ENCODE data around the gene ABHD17C. TPM values are rescaled to one million over a fixed set of nuclear protein-coding genes. Genes with fewer than 3 reads are reported as not detected.

The ABHD17C gene
- total RNA-seq, 1 experiment from 2014 or later: 10.3 TPM

DNA sequence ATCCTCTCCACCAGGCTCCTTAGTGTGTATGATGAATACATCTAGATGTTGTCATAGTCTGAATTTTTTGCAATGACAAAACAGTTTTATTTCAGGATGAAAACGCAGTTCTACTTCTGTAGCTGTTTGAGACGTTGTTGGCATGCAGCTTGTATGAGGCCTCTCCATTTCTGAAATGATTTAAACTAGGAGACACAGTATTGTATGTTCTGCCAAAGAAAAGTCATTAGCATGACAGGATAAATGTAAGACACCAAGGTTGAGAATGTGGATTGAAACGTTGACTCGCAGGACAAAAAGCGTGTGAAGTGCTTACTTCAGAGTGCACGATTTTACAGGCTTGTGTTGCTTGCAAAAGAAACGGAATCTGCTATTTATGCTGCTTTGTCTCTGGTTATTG, 35.3 kb downstream of the ABHD17C start:
- CTCF ChIA-PET: no interaction called here
- Histone ChIP-seq H3K36me3 (ENCODE audit: low read depth, low read length) (no peaks in the 10 kb centered on the region), H3K4me1 (ENCODE audit: insufficient read depth, low read length) (no peaks in the 10 kb centered on the region), H3F3A (ENCODE audit: low read length, unreplicated experiment) (no peaks in the 10 kb centered on the region), H3K4me3 (ENCODE audit: low read length) (no peak overlapping the region), H3K4me2 (ENCODE audit: low read length) (no peak overlapping the region), H3K9me2 (replicated peaks; ENCODE audit: low read length) (no peaks in the 10 kb centered on the region), H3K79me2 (ENCODE audit: low read length) (peaks cover 72% of the 10 kb centered on the region), H4K20me1 (ENCODE audit: low read length) (0 out of 2 replicates have a peak, but pooled peaks cover 8% of the 10 kb centered on the region), H3K9ac (ENCODE audit: low read length) (no peak overlapping the region), H3K9me3 (ENCODE audit: low read length) (no peaks in the 10 kb centered on the region), H3K27me3 (ENCODE audit: low read length) (no peaks in the 10 kb centered on the region), H2AFZ (ENCODE audit: low read length) (no peak overlapping the region), H3K27ac (ENCODE audit: low read length) (no peak overlapping the region)
- no peak for ATAC-seq
- TF ChIP-seq EZH2 (IDR thresholded peaks at IDR 0.05; ENCODE audit: low read length, unreplicated experiment): no peak
- TF ChIP-seq EZH2phosphoT487 (IDR thresholded peaks at IDR 0.05; ENCODE audit: borderline replicate concordance, low read length): no peak
- TF ChIP-seq CTCF (conservative IDR thresholded peaks at IDR 0.05; ENCODE audit: low read depth, low read length): no peak
- DNase-seq: no peak
- intact Hi-C loops (cut with micrococcal nuclease): no loop called here
- no TSS peak for BruUV-seq (replicated peaks)
- POLR2A ChIA-PET (ENCODE audit: unreplicated experiment): no interaction called here

- TF ChIP-seq EZH2phosphoT487 (IDR thresholded peaks at IDR 0.05; ENCODE audit: borderline replicate concordance, low read length) (no peak), CTCF (conservative IDR thresholded peaks at IDR 0.05; ENCODE audit: low read depth, low read length) (no peak), EZH2 (IDR thresholded peaks at IDR 0.05; ENCODE audit: low read length, unreplicated experiment) (no peak)
- H3K27me3 ChIP-seq (ENCODE audit: low read length): no peaks in the 10 kb centered on the region
- no peaks in the 10 kb centered on the region for H3K4me1 ChIP-seq (ENCODE audit: insufficient read depth, low read length)
- ChIA-PET POLR2A (ENCODE audit: unreplicated experiment) (no interaction called here), CTCF (no interaction called here)
- H3F3A ChIP-seq (ENCODE audit: low read length, unreplicated experiment): no peaks in the 10 kb centered on the region
- no peak overlapping the region for H3K4me2 ChIP-seq (ENCODE audit: low read length)
- H4K20me1 ChIP-seq (ENCODE audit: low read length): 0 out of 2 replicates have a peak, but pooled peaks cover 8% of the 10 kb centered on the region
- no TSS peak for BruUV-seq (replicated peaks)
- no peaks in the 10 kb centered on the region for H3K9me2 ChIP-seq (replicated peaks; ENCODE audit: low read length)
- H3K36me3 ChIP-seq (ENCODE audit: low read depth, low read length): no peaks in the 10 kb centered on the region
- intact Hi-C loops (cut with micrococcal nuclease): no loop called here
- peaks cover 76% of the 10 kb centered on the region for H3K79me2 ChIP-seq (ENCODE audit: low read length)
- H3K9ac ChIP-seq (ENCODE audit: low read length): no peak overlapping the region
- DNase-seq: no peak
- H3K27ac ChIP-seq (ENCODE audit: low read length): no peak overlapping the region
- H3K9me3 ChIP-seq (ENCODE audit: low read length): no peaks in the 10 kb centered on the region
- ATAC-seq: no peak
- H2AFZ ChIP-seq (ENCODE audit: low read length): no peak overlapping the region
- H3K4me3 ChIP-seq (ENCODE audit: low read length): no peak overlapping the region
Observed at GRCh38 chr15:80730926-80731325, 35.8 kb downstream of the ABHD17C start.

DNA sequence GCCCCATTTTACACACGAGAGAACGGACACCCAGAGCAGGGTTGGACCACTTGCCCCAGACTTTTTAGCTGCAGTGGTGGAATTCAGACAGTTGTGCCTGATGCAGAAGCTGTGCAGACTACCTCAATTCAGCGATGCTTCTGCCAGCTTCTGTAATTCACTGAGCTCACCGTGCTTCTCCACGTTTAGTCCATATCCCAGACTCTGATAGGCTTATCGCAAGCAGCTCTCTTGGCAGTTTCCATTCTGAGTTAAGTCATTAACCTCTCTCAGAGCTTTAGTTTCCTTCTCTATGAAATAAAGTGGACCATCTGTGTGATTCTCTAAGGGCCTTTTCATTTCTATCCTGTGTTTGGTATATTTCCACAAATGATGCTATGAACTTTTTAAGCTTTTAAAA, 37.1 kb downstream of the ABHD17C start:
- H2AFZ ChIP-seq (ENCODE audit: low read length): no peak overlapping the region
- no peaks in the 10 kb centered on the region for H3K4me1 ChIP-seq (ENCODE audit: insufficient read depth, low read length)
- 0 out of 2 replicates have a peak, but pooled peaks cover 2% of the 10 kb centered on the region for H3K36me3 ChIP-seq (ENCODE audit: low read depth, low read length)
- no peak overlapping the region for H3K4me2 ChIP-seq (ENCODE audit: low read length)
- H3K79me2 ChIP-seq (ENCODE audit: low read length): peaks cover 77% of the 10 kb centered on the region
- H3K9ac ChIP-seq (ENCODE audit: low read length): no peak overlapping the region
- H4K20me1 ChIP-seq (ENCODE audit: low read length): 0 out of 2 replicates have a peak, but pooled peaks cover 8% of the 10 kb centered on the region
- BruUV-seq (replicated peaks): no TSS peak
- no peaks in the 10 kb centered on the region for H3K27me3 ChIP-seq (ENCODE audit: low read length)
- no peak for ATAC-seq
- no peaks in the 10 kb centered on the region for H3F3A ChIP-seq (ENCODE audit: low read length, unreplicated experiment)
- no peaks in the 10 kb centered on the region for H3K9me3 ChIP-seq (ENCODE audit: low read length)
- POLR2A ChIA-PET (ENCODE audit: unreplicated experiment): no interaction called here
- no peak overlapping the region for H3K4me3 ChIP-seq (ENCODE audit: low read length)
- TF ChIP-seq EZH2phosphoT487 (IDR thresholded peaks at IDR 0.05; ENCODE audit: borderline replicate concordance, low read length) (no peak), EZH2 (IDR thresholded peaks at IDR 0.05; ENCODE audit: low read length, unreplicated experiment) (no peak), CTCF (conservative IDR thresholded peaks at IDR 0.05; ENCODE audit: low read depth, low read length) (no peak)
- no peak overlapping the region for H3K27ac ChIP-seq (ENCODE audit: low read length)
- no peaks in the 10 kb centered on the region for H3K9me2 ChIP-seq (replicated peaks; ENCODE audit: low read length)
- DNase-seq: no peak
- CTCF ChIA-PET: no interaction called here
- intact Hi-C loops (cut with micrococcal nuclease): no loop called here

Data from PC-3 (cell line).